B cell (primary cell): Measurements from ENCODE around the gene PSORS1C1. TPM values are rescaled to one million over a fixed set of nuclear protein-coding genes. Genes with fewer than 3 reads are reported as not detected.

Source experiments
- ATAC-seq: fragments of 200-7000 bp; cut with Tn5 transposase; one replicate; pipeline ENCODE4 v1.10.0; 2021; ENCODE audit warnings: low read depth, mild to moderate bottlenecking, moderate number of reproducible peaks, moderate library complexity
- CTCF ChIA-PET: fragments of 350-600 bp; sonication (Branson Sonifier 250); formaldehyde crosslinking; loops from one replicate; lab custom pipeline; 2021; ENCODE audit warnings: antibody characterized with exemption, inconsistent platforms; lab: Charles Lee
- POLR2A ChIA-PET: fragments of 350-600 bp; sonication (Branson Sonifier 250); formaldehyde crosslinking; loops from one replicate; lab custom pipeline; 2021; ENCODE audit warnings: antibody characterized with exemption; lab: Charles Lee
- DNase-seq: peaks from one replicate; pipeline ENCODE4 v3.0.0; 2013
- H2AFZ ChIP-seq: 2 replicates; pipeline ENCODE4 v1.6.1; 2012; ENCODE audit warnings: mild to moderate bottlenecking, low read depth, low read length; ENCODE audit not compliant: insufficient read depth, poor library complexity, severe bottlenecking
- H3K27ac ChIP-seq, 2 donors: 1 replicate in 1 of 2; 2 replicates in 1 of 2; pipeline ENCODE4 v1.5.1; 2012 to 2013; ENCODE audit warnings: low read length in 2 of 2, mild to moderate bottlenecking in 2 of 2, moderate library complexity in 1 of 2
- H3K27me3 ChIP-seq, 4 experiments: fragments of 200-600 bp in 1 of 4; sonication (generic) in 1 of 4; replicated peaks in 1 of 4; 1 replicate in 2 of 4; 2 replicates in 2 of 4; pipeline versions ENCODE4 v1.6.1 to v1.7.0; 2013 to 2016; ENCODE audit warnings: low read length in 3 of 4, mild to moderate bottlenecking in 2 of 4, mixed read lengths in 1 of 4, moderate library complexity in 1 of 4; ENCODE audit not compliant: insufficient read depth in 4 of 4, control insufficient read depth in 3 of 4; ENCODE audit errors: control extremely low read depth in 1 of 4
- H3K36me3 ChIP-seq, 2 experiments: replicated peaks in 1 of 2; 1 replicate in 1 of 2; 2 replicates in 1 of 2; pipeline versions ENCODE4 v1.6.1 to v1.7.1; 2013; ENCODE audit warnings: low read length in 1 of 2; ENCODE audit not compliant: insufficient read depth in 2 of 2, control insufficient read depth in 1 of 2; ENCODE audit errors: control extremely low read depth in 1 of 2, extremely low read depth in 1 of 2
- H3K4me1 ChIP-seq, 2 donors: fragments of 200-600 bp in 1 of 2; sonication (generic) in 1 of 2; 1 replicate in 1 of 2; 2 replicates in 1 of 2; pipeline versions ENCODE4 v1.5.1 to v1.6.1; 2013 to 2017; ENCODE audit warnings: low read length in 2 of 2; ENCODE audit not compliant: control insufficient read depth in 2 of 2, insufficient read depth in 2 of 2
- H3K4me2 ChIP-seq: replicated peaks from 2 replicates; pipeline ENCODE3; 2012; ENCODE audit warnings: mild to moderate bottlenecking, low read depth, low read length; ENCODE audit not compliant: poor library complexity, severe bottlenecking
- H3K4me3 ChIP-seq, 5 experiments: fragments of 200-600 bp in 1 of 5; sonication (generic) in 1 of 5; 1 replicate in 3 of 5; 2 replicates in 2 of 5; pipeline versions ENCODE4 v1.5.1 to v1.7.0; 2011 to 2016; ENCODE audit warnings: low read length in 4 of 5, mild to moderate bottlenecking in 4 of 5, low read depth in 2 of 5, control low read depth in 1 of 5, moderate library complexity in 1 of 5; ENCODE audit not compliant: insufficient read depth in 1 of 5; ENCODE audit errors: control extremely low read depth in 1 of 5, extremely low read depth in 1 of 5
- H3K79me2 ChIP-seq: fragments of 200-600 bp; sonication (generic); one replicate; pipeline ENCODE4 v1.6.0; 2016; ENCODE audit warnings: low read length; ENCODE audit not compliant: control insufficient read depth, insufficient read depth
- H3K9ac ChIP-seq: fragments of 200-600 bp; sonication (generic); 2 replicates; pipeline ENCODE4 v1.6.1; 2017; ENCODE audit warnings: mild to moderate bottlenecking, low read length, moderate library complexity
- H3K9me3 ChIP-seq, 3 donors: one replicate each; pipeline versions ENCODE4 v1.6.1 to v1.7.1; 2013; ENCODE audit warnings: low read length in 2 of 3; ENCODE audit not compliant: control insufficient read depth in 2 of 3, insufficient read depth in 1 of 3; ENCODE audit errors: control extremely low read depth in 1 of 3
- H4K20me1 ChIP-seq: 2 replicates; pipeline ENCODE4 v1.6.0; 2012; ENCODE audit warnings: mild to moderate bottlenecking, low read length; ENCODE audit not compliant: insufficient read depth, control insufficient read depth, poor library complexity, severe bottlenecking
- H3K27ac Mint-ChIP-seq: one replicate; pipeline ENCODE4 v1.8.0; 2021; ENCODE audit warnings: mixed read lengths
- H3K27me3 Mint-ChIP-seq: one replicate; pipeline ENCODE4 v1.8.0; 2021; ENCODE audit warnings: mixed read lengths
- H3K4me1 Mint-ChIP-seq: one replicate; pipeline ENCODE4 v1.8.0; 2021; ENCODE audit warnings: mixed read lengths
- H3K4me3 Mint-ChIP-seq: one replicate; pipeline ENCODE4 v1.8.0; 2021; ENCODE audit warnings: mixed read lengths
- H3K9me3 Mint-ChIP-seq: one replicate; pipeline ENCODE4 v1.8.0; 2022; ENCODE audit warnings: mixed read lengths; ENCODE audit not compliant: insufficient read depth
- EZH2 ChIP-seq: IDR thresholded peaks from 2 replicates; pipeline ENCODE4 v1.6.1; 2012; ENCODE audit warnings: borderline replicate concordance, low read depth, mild to moderate bottlenecking, moderate library complexity, low read length; ENCODE audit not compliant: insufficient read depth, poor library complexity, severe bottlenecking
- WGBS: methylation state at CpG from one replicate; pipeline ENCODE4 v1.1.5; 2013; ENCODE audit warnings: missing lambda C conversion rate; ENCODE audit not compliant: insufficient coverage; 5-methylcytosine and 5-hydroxymethylcytosine counted together
- intact Hi-C: fragments of 100-400 bp; cut with micrococcal nuclease; formaldehyde crosslinking; loops from one replicate; pipeline ENCODE4 v1.10.0; 2022
- polyA plus RNA-seq: library from polyadenylated mRNA; depleted of rRNA; stranded (reverse); fragments of >200 nt; gene quantifications from 2 replicates; pipeline ENCODE4 v1.2.3, GENCODE V29; 2012
- total RNA-seq, 2 donors: library from RNA; stranded (reverse); fragments of 120-200 nt in 1 of 2; gene quantifications; 1 replicate in 1 of 2; 2 replicates in 1 of 2; pipeline versions ENCODE4 v1.2.3 to v1.2.4, GENCODE V29; 2013 to 2022
- TF ChIP-seq, protein P1 (sequence below): fragments of 200-600 bp; IDR thresholded peaks from one replicate; pipeline ENCODE4 v1.8.0; 2022; ENCODE audit warnings: antibody characterized with exemption, mild to moderate bottlenecking

Gene PSORS1C1
- total and polyA plus RNA-seq, 2 donors (not counting 1 experiment from before 2014, with no cell fraction given), result not detected

DNA sequence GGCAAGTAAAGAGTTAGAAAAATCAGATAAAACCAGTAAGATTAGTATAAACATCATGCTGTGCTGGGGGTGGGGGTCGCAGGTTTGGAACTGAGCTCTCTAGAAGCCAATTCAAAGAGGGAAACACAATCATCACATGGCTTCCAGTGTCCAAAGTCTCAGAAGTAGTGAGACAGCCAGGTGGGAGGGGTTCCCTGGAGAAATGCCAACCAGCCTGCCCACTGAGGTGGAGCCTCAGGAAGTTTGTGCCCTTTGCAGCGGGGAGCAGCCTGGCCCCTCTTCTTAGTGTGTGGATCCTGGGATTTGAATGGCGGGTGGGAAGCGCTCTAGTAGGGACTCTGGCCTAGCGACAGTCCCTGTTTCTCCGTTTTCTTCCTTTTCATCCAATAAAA, 23.6 kb upstream of the PSORS1C1 start:
- Histone ChIP-seq H2AFZ (no peak overlapping the region), H3K79me2 (no peaks in the 10 kb centered on the region), H3K4me3 (no peak overlapping the region), H3K27ac (no peak overlapping the region), H3K36me3 (no peaks in the 10 kb centered on the region), H3K4me1 (peaks cover 13 to 16% of the 10 kb centered on the region in 2 donors), H3K27me3 (no peaks in the 10 kb centered on the region), H4K20me1 (no peaks in the 10 kb centered on the region), H3K9me3 (no peaks in the 10 kb centered on the region), H3K4me2 (no peak overlapping the region), H3K9ac (no peak overlapping the region)
- Mint-ChIP-seq H3K4me3 (no peak overlapping the region), H3K27ac (no peak overlapping the region), H3K4me1 (peaks cover 16% of the 10 kb centered on the region), H3K27me3 (peaks cover 9% of the 10 kb centered on the region), H3K9me3 (no peaks in the 10 kb centered on the region)
- 87% methylated on average over 3 of the region's 6 CpGs for WGBS
- intact Hi-C loops, result no loop called here
- ATAC-seq (no peak), DNase-seq (no peak)
- ChIA-PET CTCF (interaction anchor here (1.0 to 7.2 kb wide), 6 partner anchors 9 to 324 kb away, joined by 3 to 237 read pairs (median 5); no protein-coding TSS in a partner anchor), POLR2A (no interaction called here)
- TF ChIP-seq EZH2, result no peak
- TF ChIP-seq, protein P1, sequence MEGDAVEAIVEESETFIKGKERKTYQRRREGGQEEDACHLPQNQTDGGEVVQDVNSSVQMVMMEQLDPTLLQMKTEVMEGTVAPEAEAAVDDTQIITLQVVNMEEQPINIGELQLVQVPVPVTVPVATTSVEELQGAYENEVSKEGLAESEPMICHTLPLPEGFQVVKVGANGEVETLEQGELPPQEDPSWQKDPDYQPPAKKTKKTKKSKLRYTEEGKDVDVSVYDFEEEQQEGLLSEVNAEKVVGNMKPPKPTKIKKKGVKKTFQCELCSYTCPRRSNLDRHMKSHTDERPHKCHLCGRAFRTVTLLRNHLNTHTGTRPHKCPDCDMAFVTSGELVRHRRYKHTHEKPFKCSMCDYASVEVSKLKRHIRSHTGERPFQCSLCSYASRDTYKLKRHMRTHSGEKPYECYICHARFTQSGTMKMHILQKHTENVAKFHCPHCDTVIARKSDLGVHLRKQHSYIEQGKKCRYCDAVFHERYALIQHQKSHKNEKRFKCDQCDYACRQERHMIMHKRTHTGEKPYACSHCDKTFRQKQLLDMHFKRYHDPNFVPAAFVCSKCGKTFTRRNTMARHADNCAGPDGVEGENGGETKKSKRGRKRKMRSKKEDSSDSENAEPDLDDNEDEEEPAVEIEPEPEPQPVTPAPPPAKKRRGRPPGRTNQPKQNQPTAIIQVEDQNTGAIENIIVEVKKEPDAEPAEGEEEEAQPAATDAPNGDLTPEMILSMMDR, result no peak

DNA sequence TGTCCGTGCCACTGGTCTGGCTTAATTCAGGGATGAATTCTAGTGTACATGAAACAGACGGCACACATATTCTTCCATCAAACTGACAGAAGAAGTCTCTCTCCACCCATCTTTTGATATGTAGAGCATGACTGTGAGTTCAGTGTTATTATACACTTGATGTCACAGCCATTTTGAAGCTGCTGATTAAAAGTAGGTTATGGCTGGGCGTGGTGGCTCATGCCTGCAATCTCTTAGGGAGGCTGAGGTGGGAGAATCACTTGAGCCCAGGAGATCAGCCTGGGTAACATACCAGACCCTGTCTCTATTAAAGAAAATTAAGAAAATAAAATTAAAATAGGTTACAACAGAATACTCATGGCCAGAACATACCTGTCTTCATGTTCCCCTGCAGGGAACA, 22.9 kb upstream of the PSORS1C1 start:
- H3K4me3 ChIP-seq, result no peak overlapping the region
- DNase-seq (no peak), ATAC-seq (no peak)
- intact Hi-C loops, result no loop called here
- TF ChIP-seq, protein P1, result no peak
- no peak for TF ChIP-seq EZH2
- peaks cover 8% of the 10 kb centered on the region for H3K27me3 Mint-ChIP-seq
- H3K27ac Mint-ChIP-seq, result no peak overlapping the region
- no peaks in the 10 kb centered on the region for H3K36me3 ChIP-seq
- no peak overlapping the region for H3K27ac ChIP-seq
- H3K79me2 ChIP-seq, result no peaks in the 10 kb centered on the region
- POLR2A ChIA-PET, result no interaction called here
- H3K27me3 ChIP-seq, result no peaks in the 10 kb centered on the region
- no peaks in the 10 kb centered on the region for H3K9me3 ChIP-seq
- CTCF ChIA-PET, result interaction anchor here (1.1 to 7.2 kb wide), 3 partner anchors 8 to 266 kb away, joined by 4 to 237 read pairs (median 7); no protein-coding TSS in a partner anchor
- no peaks in the 10 kb centered on the region for H4K20me1 ChIP-seq
- H3K4me3 Mint-ChIP-seq, result no peak overlapping the region
- no peak overlapping the region for H3K9ac ChIP-seq
- no CpG with 5 or more reads among the region's 3 CpGs for WGBS
- H2AFZ ChIP-seq, result no peak overlapping the region
- H3K4me2 ChIP-seq, result no peak overlapping the region
- H3K4me1 ChIP-seq, result peaks cover 13 to 16% of the 10 kb centered on the region in 2 donors
- peaks cover 16% of the 10 kb centered on the region for H3K4me1 Mint-ChIP-seq
- H3K9me3 Mint-ChIP-seq, result no peaks in the 10 kb centered on the region
